Measurements from ENCODE around the gene PAX2.
"Not testable (repeated sequence)": the region's sequence is repeated elsewhere in the genome, so short reads cannot be mapped to it uniquely, and the experiment has no call there.

PAX2 gene

DNA sequence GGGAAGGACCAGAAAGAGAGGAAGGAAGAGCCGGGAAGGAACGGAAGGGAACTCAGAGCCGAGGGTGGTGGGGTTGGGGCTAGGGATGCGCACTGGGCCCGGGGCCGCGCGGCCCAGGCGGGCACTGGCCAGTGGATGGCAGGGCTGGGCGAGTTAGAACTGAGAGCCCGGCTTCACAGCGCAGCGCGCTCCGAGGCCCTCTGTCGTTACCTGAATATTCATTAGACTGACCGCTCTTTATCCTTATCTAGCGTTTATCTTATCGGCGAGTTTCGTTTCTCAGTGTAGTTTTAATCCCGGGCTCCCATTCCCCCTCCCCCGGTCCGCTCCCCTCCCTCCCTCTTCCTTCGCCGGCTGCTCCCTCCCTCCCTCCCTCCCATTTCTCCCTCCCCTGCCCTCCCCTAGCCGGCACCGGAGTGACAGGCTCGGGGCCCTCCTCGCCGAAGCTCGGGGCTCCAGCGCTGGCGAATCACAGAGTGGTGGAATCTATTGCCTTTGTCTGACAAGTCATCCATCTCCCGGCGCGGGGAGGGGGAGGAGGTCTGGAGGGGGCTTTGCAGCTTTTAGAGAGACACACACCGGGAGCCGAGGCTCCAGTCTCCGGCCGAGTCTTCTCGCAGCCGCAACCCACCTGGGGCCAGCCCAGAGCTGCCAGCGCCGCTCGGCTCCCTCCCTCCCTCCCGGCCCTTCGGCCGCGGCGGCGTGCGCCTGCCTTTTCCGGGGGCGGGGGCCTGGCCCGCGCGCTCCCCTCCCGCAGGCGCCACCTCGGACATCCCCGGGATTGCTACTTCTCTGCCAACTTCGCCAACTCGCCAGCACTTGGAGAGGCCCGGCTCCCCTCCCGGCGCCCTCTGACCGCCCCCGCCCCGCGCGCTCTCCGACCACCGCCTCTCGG lies at the start of gene PAX2:
Gene PAX2, plus strand, starts transcription at position 596 of the 895 bp plus-strand sequence. CDS start 679 bp downstream, outside the sequence.
- TF ChIP-seq CTCF (conservative IDR thresholded peaks at IDR 0.05; ENCODE audit: low read length): no peak
- H3K4me3 ChIP-seq (ENCODE audit: low read length): no peak within 1 kb of the TSS
- DNase-seq (ENCODE audit: low read depth): no peak

- H3K4me3 ChIP-seq (ENCODE audit: low read length): no peak overlapping the region
- no peak for DNase-seq (ENCODE audit: low read depth)
- no peak for TF ChIP-seq CTCF (conservative IDR thresholded peaks at IDR 0.05; ENCODE audit: low read length)
Measured at GRCh38 chr10:100696477-100696901, 48.9 kb upstream of the PAX2 start.

DNA sequence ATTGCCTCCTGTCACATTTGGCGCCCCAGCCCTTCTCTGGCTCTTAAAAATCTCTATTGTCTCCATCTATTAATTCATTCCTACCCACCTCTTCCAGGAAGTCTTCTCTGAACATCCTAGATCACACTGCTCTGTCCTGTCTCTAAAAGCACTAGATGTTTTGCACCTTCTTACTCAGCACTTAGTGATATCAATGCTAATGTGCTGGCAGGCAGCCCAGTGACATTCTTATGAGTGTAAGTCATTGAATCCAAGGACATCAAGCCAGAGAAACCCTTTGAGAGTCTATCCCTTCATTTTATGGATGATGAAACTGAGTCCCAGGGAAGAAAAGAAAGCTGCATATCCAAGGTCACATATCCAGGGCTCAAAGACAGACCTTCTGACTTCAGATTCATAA lies 48.3 kb upstream of the PAX2 start:
- peak; percentile 29 for DNase-seq (ENCODE audit: low read depth)
- no peak overlapping the region for H3K4me3 ChIP-seq (ENCODE audit: low read length)
- TF ChIP-seq CTCF (conservative IDR thresholded peaks at IDR 0.05; ENCODE audit: low read length): no peak

- no peak for DNase-seq (ENCODE audit: low read depth)
- no peak overlapping the region for H3K4me3 ChIP-seq (ENCODE audit: low read length)
- no peak for TF ChIP-seq CTCF (conservative IDR thresholded peaks at IDR 0.05; ENCODE audit: low read length)
Measured at GRCh38 chr10:100697631-100698030, 47.8 kb upstream of the PAX2 start.

DNA sequence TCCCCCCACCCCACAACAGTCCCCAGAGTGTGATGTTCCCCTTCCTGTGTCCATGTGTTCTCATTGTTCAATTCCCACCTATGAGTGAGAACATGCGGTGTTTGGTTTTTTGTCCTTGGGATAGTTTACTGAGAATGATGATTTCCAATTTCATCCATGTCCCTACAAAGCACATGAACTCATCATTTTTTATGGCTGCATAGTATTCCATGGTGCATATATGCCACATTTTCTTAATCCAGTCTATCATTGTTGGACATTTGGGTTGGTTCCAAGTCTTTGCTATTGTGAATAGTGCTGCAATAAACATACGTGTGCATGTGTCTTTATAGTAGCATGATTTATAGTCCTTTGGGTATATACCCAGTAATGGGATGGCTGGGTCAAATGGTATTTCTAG lies 43.7 kb upstream of the PAX2 start:
- not testable (repeated sequence) for DNase-seq (ENCODE audit: low read depth); H3K4me3 ChIP-seq (ENCODE audit: low read length)

DNA sequence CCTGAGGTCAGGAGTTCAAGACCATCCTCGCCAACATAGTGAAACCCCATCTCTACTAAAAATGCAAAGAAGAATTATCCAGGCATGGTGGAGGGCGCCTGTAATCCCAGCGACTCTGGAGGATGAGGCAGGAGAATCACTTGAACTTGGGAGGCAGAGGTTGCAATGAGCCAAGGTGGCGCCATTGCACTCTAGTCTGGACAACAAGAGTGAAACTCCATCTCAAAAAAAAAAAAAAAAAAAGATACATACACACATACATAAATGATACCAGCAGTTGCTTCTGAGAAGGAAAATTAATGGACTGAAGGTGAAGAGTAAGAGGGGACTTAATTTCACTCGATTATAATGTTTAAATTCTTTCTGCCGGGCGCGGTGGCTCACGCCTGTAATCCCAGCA lies 40.2 kb upstream of the PAX2 start:
- TF ChIP-seq CTCF (conservative IDR thresholded peaks at IDR 0.05; ENCODE audit: low read length): no peak
- no peak for DNase-seq (ENCODE audit: low read depth)
- H3K4me3 ChIP-seq (ENCODE audit: low read length): no peak overlapping the region

DNA sequence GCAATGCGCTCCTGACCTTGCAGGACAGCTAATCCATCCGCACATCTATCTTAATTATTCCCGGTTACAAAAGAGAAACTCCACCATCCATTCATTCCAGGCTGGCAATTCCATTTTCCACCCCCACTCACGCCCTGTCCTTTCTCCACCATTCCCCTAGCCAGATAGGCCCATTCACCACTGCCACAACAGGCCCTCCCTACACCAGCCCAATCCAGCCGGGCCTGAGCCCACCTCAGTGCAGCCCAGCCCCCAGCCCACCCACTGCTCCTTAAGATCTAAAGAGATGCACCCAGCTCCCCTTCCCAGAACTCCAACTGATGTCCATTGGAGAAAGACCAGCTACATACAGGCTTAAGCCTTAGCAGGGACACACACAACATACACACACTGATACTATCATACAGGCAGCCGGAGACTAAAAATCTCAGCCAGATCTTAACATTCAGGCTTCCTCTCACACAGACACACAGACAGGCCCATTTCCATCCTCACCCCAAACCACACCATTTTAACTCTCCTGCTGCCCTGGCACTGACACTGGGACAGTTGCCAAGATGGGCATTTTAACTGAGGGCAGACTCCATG lies 38.0 kb upstream of the PAX2 start:
- no peak overlapping the region for H3K4me3 ChIP-seq (ENCODE audit: low read length)
- TF ChIP-seq CTCF (conservative IDR thresholded peaks at IDR 0.05; ENCODE audit: low read length): no peak
- DNase-seq (ENCODE audit: low read depth): no peak

Measured in AG10803 (cell line).